HG03097 (cell line): ENCODE data around the gene NT5C1A.

Experiments used
- ATAC-seq: cut with Tn5 transposase; IDR thresholded peaks from one replicate; pipeline ENCODE4 v1.9.1; 2021; ENCODE audit not compliant: unreplicated experiment, low FRiP score

The NT5C1A gene

DNA sequence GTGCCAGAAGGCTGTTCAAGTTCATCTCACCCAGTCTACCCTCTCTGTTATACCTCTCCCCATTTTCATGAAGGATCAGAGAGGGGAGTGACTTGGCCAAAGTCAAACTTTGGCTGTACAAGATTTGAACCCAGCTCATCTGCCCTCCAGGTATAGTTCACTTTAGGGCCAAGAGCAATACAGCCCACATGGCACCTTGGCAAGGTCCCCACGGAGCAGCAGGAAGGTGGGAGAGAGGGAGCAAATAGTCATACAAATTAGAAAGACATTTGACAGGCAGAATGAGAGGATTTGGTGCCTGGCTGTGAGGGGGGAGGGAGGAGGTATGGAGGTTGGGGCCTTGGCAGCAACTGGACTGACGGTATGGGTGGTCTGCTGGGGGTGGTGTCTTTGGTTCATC, 18.3 kb upstream of the NT5C1A start:
- no peak for ATAC-seq

DNA sequence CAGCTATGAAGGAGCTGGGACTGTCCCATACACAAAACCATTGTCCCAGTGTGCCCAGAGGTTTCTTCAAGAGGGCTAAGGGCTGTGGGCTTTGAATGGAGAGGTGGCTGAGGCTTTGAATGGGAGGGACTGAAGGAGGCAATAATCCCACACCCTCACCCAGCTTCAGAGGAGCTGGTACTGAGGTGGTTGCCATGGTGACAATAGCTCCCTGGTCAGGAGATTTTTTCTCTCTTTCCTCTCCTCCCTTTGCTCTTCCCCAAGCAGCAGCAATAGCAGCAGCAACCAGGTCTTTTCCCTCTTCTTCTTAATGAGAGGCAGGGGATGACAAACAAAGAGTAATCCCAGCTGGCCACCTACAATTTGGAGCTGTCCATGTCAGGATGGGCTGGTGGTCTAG, 17.7 kb upstream of the NT5C1A start:
- ATAC-seq, result no peak

DNA sequence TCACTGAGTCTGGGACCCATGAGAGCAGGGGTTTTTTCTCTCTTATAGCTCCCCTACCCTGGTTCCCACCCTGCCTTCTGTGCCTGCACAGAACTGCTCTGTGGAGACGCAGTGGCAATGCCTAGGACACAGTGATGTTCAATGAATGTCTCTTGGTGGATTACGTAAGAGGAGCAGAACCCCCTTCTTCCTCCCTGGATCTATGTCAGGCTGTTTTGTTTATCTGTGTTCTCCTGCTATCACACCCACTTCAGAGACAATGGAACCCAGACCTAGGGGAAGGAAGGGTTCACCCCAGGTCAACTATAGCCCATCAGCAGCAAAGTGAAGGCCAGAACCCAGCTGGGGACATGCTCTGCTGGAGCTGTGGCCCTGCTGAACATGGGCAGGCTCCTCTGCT, 17.3 kb upstream of the NT5C1A start:
- ATAC-seq, result no peak

DNA sequence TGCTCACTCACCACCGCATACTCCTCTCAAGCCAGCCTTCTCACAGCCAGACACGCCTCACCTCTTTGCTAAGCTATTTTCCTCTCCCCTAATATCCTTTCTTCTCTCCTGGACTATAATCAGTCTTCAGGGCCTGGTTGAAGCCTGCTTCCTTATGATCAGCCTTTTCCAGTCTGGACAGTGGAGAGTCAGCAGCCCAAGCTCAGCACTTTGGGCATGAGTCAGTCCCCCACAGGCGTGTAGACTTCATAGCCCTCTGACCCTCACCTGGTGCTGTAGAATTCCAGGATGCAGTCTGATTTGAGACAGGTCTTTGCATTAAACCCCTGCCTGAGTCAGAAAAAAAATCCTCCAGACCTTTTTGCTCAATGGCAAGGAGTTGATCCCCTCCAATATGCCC, 16.8 kb upstream of the NT5C1A start:
- no peak for ATAC-seq

DNA sequence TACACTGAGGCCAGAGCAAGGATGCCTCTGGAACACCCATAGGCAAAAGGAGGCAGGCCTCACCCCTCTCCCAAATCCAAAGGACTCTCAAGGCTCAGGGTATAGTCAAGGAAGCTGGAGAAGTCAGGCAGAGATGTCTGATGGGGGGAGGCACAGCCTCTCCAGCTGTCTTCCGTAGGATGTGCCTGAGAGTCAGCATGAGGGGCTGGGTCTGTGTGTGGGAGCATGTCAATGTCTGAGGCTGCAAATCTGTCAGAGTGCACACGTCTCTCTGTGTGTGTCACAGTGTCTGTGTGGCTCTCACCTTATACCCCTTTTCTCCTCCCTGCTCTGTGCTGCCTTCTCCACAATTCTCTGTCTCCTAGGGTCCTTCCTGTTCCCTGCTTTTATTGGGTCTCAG, 15.3 kb upstream of the NT5C1A start:
- no peak for ATAC-seq

DNA sequence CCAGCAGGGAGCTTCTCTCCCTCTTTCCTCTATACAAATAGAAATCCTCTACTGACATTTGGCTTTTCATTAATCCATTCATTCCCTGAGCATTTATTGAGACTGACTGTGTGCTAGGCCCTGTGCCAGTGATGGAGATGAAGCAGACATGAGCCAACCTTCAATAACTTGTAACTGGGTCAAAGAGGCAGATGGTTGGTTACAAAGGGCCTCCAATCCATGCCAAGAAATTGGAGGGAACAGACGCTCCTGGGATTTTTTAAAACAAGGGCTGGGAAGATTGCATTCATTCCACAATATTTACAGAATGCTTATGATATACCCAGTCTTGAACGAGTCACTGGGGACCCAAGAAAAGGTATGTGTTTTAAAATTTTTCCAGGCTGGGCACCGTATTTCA, 13.2 kb upstream of the NT5C1A start:
- no peak for ATAC-seq

DNA sequence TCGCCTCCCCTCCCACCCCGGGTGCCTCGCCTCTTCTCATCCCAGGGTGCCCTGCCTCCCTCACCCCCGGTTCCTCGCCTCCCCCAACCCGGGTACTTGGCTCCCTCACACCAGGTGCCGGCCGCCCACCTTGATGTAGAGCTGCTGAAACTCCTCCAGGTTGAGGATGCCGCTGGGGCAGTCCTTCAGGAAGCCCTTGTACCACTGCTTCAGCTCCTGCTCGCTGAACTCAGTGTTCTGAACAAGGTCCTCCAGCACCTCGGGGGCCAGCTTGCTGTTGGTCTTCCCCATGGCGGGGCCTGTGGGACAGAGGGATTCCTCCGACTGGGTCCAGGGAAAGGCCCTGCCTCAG, 12.4 kb upstream of the NT5C1A start:
- no peak for ATAC-seq

DNA sequence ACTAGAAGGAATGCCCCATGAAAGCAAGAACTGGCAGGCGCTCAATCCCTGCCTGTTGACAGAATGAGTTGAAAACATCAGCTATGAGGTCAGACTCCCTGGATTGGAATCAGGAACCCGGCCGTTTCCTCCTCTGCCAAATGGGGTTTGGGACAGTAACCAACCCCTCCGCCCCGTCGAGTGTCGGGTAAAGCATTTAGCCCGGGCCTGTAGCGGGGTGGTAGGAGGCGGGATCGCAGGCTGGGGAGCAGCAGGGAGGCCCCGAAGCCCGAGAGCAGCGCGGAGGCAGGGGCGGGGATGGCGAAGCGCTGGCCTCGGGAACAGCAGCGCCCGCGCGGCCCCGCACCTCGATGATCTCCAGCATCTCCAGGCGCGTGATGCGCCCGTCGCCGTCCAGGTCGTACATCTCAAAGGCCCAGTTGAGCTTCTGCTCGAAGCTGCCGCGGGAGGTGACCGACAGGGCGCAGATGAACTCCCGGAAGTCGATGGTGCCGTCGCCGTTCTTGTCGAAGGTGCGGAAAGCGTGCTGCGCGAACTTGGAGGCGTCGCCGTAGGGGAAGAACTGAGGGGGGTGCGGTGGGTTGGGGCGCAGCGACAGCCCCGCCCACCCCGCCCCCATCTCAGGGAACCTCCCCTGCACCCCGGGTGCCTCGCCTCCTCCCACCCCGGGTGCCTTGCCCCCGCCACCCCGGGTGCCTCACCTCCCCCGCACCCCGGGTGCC, 11.8 kb upstream of the NT5C1A start:
- no peak for ATAC-seq

DNA sequence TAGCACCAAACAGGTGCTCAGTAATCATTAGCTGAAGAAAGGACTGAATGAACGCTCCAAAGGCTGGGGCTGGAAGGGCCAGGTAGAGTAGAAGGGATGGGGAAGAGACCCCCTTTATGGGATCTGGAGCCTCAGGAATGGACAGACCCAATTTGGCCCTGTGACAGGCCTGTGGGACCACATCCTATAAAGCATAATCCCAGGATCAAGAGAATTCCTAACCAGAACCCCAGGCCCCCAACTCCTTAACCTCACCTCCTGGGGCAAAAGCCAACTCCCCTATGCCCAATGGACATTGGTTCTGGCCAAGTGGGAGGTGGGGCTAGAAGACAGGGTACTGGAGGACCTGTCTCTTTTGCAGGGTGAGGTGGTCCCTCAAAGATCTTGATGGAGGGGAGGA, 10.1 kb upstream of the NT5C1A start:
- no peak for ATAC-seq

DNA sequence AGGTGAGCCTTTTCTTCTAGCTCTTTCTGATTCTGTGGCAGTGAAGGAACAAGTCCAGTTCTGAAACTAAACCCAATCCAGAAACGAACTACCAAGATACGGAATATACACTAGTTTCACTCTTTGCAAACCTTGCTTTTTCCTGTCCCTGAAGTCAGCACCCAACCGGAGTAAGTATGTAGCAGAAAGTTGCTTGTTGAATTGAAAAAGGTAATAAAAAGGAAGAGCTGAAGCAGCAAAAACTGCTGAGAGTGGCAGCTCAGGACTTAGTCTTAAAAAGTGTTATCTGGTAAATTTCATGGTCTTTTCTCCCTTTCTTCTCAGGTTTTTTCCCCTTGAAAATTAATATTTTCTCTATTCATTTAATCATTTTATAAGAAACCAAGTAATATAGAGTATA, 9.4 kb upstream of the NT5C1A start:
- ATAC-seq, result no peak

DNA sequence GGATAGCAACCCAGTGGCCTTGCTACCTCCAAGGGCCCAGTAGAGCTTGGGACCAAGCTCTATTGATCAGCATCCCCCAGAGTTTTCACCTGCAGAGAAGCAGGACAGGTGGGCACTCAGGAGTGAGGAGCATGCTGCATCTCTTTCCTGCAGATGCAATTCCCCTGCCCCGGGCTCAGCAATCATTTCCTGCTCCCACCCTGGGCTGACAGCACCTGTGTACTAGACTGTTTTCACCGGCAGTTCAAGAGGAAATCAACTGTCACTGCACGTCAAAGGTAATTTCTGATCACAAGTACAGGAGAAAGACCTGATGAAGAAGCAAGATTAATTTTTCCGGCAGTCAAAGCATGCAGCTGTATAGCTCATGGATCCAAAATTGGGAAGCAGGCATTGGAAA, 8.8 kb upstream of the NT5C1A start:
- no peak for ATAC-seq

DNA sequence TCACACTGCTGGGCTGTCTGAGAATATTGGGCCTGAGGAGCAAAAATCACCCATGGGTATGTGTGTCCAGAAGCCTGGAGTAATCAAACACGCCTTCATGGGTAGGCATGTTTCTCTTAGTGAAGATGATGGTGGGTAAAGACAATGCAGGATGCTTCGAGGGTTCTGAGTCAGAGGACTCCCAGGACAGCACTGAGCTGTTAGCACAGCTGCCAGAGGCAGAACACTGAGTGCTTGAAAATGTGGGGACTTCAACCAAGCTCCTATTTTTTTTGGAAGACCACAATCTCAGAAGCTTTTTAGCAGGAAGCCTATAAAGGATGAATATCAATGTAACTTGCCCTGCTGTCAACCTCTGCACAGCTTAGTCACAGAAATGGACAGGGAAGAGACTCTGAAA, 7.9 kb upstream of the NT5C1A start:
- ATAC-seq, result no peak

DNA sequence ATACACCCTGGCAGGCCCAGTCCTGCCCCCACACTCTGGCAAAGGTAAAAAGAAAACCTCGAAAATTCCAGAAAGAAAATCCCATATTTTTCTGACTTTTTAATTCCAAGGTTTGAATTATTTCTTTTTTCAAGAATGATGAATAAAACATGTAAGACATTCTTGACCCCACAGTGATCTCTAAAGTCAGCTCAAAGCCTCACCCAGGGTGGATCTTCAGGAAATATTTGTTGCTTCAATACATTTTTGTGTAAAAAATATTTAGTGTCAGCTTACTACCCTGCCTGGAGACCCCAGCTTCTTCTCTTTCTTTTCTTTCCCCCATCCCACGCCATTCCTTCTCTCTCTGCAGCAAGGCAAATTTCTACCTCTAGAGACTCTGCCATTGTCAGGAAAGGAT, 7.0 kb upstream of the NT5C1A start:
- ATAC-seq, result no peak

DNA sequence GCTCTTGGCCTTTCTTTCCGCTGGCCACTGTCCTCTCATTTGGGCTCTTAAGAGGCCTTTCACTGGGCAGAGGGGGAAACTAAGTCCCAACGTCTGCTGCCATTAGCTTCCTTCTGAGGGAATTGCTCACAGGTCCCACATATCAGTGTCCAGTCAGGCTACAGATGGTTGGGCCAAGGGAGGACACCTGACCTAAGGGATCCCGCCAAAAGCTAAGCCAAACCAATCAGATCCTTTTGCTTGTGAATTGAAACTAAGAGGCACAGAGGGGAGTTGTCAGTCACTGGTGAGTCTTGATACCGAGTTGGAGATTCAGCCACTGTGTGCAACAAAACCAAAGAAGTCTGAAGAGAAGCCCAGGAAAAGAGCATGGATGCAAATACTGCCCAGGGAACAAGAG, 5.7 kb upstream of the NT5C1A start:
- ATAC-seq, result no peak

DNA sequence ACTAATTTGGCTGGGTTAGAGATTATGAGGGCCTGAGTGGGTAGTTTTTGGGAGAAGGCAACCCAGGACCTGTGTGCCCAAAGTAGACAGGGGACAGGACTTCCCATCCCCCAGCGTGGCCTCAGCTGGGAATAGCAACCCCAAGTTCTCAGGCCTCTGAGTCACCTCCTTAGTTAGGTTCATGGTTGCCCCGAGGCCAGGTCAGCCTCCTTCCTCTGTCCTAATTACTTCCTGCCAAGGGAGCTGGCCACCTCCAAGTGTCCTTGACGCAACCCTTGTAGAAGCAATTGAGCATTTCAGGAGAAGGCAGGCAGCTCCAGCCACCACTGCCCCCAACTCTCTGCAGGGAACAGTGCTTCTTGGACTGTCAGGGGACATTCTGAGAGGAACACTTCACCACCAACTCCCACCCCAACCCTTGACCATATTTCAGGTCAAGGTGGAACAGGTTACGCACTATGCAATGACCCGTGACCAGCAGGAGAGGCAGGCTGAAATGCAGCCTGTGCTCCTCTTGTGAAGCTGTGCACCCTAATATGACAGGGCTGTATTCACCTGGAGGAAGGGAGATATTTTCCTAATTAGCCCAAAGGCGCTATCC, 5.1 kb upstream of the NT5C1A start:
- ATAC-seq, result no peak

DNA sequence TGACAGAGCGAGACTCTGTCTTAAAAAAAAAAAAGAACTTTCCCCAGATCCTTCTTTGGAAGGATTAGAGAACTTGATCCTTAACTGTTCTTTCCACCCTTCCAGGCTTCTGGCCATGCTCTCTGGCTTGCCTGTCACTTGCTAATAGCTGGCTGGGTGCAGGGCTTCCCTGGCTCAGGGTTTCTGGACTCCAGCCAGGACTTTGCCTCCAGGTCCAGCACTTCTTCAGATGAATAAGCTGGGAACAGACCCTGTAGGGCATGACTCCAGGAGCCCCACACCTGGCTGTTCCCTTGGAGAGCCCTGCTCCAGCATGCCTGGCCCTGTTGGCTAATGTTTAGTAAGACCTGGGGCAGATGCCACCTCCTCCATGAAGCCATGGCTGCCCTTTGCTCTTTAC, 3.3 kb upstream of the NT5C1A start:
- ATAC-seq, result no peak

DNA sequence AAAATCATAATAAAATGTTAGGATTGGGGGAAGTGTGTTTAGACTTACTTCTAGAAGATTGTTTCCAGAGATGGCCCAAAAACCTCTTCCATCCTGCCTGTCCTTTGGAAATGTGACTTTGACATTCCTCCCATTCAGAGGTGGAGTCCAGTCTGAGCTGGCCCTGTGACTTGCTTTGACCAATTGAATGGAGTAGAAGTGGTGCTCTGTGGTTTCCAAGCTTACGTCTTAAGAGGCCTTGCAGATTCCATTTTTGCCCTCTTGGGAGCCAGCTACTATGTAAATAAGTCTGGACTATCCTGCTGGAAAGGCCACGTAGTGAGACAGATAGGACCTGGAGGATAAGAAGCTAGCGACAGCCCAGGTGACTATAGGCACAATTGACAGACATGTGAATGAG, 1.3 kb upstream of the NT5C1A start:
- no peak for ATAC-seq

DNA sequence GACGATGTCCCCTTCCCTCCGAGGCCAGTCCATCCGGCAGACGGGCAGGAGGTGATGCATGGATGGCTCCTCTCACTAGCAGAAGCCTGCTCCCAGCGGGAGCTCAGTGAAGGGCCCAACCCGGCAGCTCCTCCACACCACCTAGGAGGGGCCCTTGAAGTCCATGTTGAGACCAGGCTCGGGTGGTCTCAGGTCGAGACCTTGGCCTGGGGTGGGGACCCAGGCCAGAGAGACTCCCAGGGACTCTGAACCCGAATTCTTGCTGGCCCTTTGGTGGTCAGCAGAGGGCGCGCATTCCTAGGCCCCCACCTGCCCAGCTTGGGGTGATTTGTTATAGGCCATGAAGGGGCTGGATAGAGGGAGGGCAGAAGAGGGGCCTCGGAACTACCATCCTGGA, 642 bp upstream of the NT5C1A start:
- no peak for ATAC-seq

DNA sequence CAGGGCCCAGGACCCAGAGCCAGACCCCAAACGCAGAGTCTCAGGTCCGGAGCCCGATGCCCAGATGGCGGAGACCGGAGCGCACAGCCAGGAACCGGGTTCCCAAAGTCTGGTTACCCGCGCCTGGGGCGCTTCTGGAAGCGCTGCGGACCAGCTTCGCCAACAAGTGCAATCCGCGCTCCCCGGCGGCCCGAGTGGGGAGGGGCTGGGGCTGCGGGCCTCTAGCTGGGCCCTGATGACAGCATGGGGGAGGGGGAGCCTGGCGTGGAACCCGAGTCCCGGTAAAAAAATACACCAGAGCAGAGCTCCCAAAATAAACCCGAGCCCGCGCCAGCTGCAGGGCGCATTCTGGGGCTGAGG, 494 bp downstream of the NT5C1A start:
- no peak for ATAC-seq

DNA sequence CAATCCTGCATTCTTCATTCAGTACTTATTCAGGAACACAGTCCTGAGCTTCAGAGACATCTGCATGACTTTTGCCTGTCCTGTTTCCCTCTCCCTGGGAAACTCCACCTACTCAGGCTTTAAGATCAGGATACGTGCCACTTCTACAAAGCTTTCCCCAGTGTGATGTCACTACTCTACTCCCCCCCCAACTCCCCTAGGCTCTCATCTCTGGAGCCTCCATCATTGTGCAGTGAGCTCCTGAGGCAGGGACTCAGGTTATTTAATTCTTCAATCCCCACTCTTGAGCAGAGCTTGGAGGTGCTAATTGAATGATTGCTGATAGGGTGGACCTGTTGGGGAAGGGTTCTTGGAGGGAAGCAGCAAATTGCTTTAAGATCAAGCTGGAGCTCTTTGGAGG, 1.2 kb downstream of the NT5C1A start:
- ATAC-seq, result no peak

DNA sequence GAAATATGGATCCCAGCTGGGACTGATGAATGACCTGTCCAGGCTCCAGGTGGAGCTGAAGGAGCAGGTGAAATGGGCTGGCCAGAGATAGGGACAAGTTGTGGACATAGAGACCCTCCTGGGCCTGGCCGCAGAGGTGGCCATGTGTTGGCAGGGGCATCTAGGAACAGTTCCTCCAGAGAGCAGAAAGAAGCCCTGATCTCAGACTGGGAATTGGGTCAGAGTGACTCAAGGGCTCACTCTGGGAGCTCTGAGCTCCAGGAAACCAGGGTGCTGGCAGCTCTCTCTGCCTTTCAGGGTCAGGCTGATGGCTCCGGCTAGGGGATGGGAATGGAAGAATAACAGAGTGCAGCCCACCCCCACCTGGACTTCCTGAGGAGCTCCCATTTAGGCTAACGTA, 3.0 kb downstream of the NT5C1A start:
- no peak for ATAC-seq

DNA sequence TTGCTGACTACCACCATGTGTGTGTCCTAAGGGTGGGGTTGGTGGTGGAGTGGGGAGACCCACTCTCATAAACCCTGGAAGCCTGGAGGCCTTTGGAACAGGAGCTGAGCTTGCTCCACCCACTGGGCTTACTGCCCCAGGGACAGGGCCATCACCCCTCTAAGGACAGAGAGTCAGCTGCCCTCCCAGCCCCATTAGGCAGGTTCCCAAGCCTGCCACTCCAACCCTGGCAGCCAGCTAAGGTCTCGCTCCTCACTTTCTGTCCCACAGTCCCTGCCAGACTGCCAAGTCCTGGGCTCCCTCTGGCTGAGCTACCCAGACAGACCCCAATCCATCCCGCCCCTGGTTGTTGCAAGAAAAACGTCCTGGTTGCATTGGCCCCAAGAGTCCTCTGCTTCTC, 3.8 kb downstream of the NT5C1A start:
- no peak for ATAC-seq

DNA sequence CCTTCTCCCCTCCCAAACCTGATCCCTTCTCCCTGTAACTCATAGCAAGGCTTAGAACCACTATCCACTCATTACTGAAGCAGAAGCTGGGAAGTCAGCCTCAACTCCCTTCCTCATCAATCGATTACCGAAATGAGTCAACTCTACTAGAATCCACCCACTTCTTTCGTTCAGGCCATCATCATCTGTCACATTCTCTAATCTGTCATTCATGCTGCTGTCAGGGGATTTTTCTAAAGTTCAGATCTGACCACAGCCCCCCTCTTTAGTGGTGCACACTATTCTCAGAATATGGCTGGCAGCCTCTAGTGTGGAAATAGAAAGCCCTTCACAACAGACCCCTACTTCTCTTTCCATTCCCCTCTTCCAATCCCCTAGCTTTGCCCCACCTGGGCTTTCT, 5.1 kb downstream of the NT5C1A start:
- peak; percentile 54 for ATAC-seq
